HG03442 (cell line): ENCODE results near the gene RALY.
"Not testable (repeated sequence)": the region's sequence is repeated elsewhere in the genome, so short reads cannot be mapped to it uniquely, and the experiment has no call there.

Source experiments
- ATAC-seq: cut with Tn5 transposase; IDR thresholded peaks from one replicate; pipeline ENCODE4 v1.9.1; 2021; ENCODE audit warnings: mild to moderate bottlenecking, moderate library complexity; ENCODE audit not compliant: unreplicated experiment

RALY gene

DNA sequence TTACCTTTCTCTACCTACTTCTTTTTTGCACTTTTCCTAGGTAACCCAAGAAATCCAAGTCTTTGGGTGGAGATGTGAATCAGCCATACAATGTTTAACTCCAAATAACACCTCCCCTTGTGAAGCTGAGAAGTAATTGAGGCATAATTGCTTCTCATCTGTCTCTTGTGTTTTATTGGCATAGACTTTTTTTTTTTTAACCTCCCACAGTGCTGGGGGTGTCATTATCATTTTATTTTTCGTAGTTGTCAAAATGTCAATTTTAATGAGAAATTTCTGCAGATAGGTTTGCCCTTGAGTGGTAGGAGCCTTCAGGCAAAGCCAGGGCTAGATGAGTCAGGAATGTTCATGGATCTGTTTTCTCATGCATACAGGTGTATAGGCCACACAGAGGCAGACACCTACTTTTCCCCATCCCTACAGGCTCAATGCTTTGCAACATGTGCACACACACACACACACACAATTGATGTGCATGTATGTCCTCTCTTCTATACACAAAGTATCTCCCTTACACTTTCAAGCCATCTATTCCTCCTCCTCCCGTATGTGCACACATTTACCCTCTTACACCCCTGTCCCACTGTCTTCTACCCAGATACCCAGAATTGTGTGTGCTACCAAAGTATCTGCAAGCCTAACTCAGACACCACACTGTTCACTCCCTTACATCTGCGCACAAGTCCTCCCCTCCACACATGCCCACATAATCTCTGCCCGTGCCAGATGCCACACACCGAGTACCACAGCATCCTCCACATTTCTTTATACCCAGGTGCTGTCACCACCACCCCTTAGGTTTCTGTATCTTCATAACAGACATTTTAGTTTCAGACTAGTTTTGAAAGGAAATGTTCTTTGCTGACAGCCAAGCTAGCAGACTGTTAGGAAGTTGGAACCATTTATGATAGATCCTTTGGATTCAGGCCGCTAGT is 22.0 kb downstream of the RALY start:
- ATAC-seq = no peak

DNA sequence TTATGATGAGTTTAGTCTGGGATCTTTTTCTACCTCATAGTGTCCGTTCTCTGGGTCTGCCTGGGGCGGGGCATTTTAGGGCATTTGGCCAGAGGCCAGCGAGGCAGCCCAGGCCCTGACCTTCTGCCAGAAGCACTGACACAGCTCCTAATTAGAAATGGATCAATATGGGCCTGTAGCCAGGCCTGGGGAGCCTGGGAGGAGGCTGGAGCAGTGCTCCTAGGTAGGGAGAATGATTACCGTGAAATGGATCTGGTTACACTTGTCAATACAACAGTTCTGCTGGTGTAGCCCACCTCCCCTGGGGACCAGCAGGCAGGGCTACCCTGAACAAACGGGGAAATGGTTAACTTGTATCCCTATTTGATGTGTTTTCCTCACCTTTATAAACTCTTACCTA is 23.0 kb downstream of the RALY start:
- ATAC-seq = no peak

DNA sequence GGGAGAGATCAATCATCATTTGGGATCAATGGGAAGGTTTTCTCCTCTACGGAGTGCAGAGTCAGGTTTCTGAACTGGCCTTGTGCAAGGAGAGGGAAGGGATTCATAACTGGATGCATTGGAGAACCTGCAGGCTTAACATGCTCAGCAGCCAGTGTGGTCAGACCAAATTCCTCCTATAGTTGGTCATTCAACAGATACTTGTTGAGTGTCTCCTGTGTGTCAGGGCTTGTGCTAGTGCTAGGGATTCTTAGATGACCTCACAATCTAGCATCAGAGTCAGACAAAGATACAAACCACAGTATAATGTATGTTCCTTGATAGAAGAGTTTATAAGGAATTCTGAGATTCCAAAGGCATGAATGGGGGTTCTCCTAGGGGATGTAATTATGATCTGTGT is 23.9 kb downstream of the RALY start:
- ATAC-seq = no peak

DNA sequence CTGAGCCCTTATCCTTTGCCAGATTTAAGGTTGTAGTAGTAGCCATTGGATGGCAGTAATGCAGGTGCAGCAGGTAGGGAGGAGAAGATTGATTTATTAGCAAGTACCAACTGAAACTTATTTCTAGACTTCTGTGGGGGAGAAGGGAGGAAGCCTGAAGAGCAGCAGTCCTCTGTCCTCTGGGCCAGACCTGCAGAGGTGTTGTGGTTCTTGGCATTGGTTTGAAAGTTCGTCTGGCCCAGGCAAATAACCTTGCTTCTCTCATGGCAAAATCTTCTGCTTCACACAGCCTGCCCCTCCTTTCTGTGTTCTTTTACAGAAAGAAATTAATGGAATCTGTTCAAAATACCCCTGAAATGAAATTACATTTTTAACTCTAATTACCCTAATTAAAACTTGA is 24.5 kb downstream of the RALY start:
- ATAC-seq = no peak

DNA sequence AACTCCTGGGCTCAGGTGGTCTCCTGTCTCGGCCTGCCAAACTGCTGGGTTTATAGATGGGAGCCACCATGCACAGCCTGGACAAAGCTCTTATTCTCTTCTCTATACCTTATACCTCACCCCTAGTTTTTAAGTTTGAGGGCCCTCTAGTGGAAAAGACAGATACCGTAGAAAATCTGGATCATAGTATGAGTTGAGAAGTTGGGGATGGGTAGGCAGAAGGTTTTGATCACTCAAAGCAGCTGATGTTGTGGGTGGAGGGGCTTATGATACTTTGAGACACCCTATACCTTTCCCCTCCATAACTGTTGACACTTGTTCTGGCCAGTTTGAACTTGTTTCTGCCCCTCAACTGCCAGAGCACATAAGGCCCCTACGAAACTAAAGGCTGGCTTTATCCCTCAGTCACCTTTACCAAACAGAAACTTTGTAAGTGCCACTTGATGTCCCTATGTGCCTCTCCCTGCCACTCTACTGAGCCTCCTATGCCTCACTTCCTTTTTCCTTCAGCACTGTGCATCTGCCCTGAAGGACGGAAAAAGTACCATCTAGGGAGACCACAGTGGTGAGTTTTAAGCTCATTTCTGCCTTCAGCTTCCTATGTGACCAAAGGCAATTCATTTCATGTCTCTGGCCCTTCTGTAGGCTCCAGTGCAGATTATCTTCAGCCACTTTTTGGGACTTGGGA is 28.6 kb downstream of the RALY start:
- peak; percentile 49 for ATAC-seq

DNA sequence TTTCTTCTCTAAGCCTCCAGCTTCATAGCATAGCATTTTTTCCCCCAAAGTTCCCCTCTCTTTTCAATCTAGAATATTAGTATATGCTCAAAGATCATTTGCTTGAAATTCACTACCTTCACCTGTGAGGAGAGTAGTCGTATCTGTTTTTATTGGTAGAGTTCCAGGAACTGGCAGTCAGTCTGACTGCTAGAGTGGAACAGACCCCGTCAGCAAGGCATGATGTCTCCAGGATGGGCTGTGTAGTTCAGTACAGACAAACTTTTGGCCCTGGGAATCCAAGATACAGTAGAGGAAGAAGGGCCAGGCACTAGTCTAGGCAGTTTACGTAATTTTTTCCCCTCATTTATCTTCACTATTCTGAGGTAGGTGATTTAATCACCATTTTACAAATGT is 29.1 kb downstream of the RALY start:
- ATAC-seq = no peak

DNA sequence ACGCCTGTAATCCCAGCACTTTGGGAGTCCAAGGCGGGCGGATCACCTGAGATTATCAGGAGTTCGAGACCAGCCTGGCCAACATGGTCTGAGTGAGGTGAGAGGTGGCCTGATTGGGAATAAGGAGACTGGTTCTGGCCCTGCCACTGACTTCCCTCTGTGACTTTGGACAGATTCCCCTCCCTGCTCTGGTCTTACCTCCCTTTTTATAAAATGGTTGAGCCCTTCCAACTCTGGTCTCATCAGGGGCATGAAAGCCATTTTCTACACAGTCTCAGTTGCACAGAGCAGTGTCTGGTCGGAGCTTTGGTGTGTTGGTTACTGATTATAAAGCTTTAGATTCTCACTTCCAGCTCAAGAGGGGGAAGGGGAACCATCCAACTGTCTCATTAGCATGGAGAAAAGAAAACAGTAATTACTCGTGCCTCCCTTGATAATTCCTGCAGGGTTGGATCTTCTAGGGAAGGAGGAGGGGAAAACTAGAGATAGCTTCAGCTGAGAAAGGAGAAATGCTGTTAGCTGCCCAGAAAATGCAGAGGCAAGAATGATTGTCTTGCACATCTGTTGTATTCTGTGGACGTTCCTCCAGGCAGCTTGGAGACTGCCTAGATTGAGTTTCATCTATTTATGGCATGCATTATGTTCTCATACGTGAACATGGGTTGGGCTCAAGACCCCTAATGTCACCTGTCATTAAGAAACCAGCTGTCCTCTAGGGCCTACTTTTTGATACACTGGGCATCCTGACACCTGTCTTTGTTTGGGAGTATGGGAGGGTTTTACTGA is 30.4 kb downstream of the RALY start:
- ATAC-seq = no peak

DNA sequence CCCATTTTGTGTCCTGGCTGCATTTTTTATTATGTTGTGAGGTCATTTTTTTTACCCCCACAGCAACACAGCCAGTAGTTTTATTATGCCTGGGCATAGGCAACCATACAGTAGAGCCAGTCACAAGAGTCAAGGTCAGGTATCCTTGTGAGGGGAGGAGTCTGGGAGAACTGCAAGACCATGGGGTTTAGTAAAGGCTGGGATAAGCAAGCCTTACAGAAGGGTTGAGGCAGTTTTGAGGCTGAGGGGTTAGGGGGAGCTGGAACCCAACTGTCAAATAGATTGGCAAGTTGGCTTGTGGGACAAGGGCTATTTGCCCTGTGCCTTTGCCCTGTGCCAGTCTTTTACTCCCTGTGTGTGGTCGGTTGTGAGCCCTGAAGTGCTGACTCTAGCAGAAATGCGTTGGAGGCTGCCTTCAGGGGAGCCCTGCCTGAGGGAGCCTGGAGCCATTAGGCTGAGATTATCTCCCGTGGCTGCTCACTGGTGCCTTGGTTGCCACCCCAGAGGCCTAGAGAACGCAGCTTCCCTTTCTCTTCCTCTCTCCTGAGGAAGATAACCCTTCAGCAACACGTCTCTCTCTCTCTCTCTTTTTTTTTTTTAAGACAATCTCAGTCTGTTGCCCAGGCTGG is 31.1 kb downstream of the RALY start:
- no peak for ATAC-seq

DNA sequence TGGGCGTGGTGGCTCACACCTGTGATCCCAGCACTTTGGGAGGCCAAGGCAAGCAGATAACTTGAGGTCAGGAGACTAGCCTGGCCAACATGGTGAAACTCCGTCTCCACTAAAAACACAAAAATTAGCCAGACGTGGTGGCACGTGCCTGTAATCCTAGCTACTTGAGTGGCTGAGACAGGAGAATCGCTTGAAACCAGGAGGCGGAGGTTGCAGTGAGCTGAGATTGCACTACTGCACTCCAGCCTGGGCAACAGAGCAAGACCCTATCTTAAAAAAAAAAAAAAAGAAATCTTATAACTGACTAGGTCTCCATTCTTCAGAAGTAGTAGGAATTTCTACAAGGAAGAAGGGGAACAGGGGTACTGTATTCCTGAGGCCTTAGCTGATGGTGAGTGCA is 34.3 kb downstream of the RALY start:
- not testable (repeated sequence) for ATAC-seq

DNA sequence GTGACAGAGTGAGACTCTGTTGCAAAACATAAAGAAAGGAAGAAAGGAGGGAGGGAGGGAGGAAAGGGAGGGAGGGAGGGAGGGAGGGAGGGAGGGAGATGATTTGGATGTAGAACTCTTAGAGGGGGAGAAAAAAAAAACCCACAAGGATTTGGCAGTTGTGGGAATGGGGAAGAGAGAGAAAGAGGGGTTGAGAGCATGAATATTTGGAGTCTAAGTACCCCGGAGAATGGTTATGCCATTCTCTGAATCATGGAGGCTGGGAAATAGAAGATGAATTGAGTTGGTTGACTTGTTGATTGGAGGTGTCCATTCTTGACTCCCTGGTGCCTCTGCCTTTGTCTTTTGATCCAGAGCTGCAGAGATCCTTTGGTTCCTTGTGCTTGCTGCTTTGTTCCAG is 35.7 kb downstream of the RALY start:
- no peak for ATAC-seq

DNA sequence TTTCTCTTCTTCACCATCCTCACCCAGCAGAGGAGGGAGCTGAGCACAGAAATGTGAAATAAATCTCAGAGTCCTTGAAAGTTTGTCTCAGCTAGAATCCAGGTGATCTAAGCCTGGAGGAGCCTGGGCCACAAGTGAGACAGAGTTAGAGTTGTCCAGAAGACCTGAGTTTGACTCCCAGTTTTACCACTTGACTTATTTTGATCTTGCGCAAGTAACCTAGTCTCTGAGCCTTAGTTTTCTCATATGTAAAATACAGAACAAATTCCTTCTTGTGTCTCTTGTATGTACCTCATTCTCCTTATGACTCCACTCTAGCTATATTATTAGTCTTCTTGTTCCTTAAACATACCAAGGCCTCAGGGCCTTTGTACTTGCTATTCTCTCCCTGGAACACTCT is 36.7 kb downstream of the RALY start:
- ATAC-seq = no peak

DNA sequence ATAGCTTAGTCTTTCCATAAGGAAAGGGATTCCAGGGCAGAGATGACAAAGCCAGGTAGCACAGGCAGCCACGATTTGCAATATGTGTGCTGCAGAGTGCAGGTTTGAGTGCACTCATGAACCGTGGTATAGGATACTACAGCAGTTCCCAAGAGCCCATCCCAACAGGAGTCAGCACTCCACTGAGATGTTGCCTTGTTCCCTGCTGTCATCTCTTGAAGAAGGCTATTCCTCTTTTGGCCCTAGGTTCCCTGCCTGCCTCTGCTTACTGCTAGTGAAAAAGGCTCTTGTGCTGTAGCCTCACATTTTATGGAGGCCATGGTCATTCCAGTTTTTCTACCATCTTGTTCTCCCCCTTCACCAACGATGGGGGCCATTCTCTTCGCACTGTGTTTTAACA is 40.2 kb downstream of the RALY start:
- ATAC-seq = no peak

DNA sequence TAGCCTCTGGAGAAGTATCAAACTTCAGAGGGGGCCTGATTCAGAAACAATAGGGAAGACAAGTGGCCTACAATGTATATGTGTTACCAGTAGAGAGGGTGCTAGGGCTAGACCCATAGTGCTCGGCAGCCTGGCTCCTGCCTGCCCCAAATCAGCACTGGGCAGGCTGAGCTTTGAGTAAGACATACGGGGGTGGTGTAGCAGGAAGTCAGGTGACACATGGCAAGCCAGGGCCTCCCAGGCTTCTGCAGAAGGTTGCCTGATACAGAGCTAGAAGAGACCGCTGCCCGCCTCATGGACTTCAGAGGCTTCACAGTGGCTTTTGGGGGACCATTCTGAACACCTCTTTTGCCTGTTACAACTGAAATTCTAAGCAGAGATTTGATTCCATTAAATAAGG is 43.4 kb downstream of the RALY start:
- no peak for ATAC-seq

DNA sequence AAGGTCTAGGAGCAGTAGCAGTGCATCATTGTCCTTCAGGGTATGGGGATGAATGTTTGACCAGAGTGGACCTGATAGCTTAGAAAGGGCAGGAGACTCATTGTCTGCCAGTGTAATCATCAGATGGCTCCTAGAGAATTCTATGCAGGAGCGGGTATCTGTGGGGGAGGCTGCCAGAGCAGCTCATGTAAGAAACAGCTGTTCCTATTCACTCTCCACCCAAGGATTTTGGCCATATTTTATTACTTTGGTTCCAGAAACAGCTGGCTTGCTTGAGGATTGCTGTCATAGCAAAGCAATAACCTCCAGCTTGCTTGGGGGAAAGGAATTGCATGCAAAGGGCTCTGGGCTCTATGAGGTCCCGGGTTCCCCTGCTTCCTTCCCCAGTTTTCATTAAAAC is 44.1 kb downstream of the RALY start:
- ATAC-seq = no peak

DNA sequence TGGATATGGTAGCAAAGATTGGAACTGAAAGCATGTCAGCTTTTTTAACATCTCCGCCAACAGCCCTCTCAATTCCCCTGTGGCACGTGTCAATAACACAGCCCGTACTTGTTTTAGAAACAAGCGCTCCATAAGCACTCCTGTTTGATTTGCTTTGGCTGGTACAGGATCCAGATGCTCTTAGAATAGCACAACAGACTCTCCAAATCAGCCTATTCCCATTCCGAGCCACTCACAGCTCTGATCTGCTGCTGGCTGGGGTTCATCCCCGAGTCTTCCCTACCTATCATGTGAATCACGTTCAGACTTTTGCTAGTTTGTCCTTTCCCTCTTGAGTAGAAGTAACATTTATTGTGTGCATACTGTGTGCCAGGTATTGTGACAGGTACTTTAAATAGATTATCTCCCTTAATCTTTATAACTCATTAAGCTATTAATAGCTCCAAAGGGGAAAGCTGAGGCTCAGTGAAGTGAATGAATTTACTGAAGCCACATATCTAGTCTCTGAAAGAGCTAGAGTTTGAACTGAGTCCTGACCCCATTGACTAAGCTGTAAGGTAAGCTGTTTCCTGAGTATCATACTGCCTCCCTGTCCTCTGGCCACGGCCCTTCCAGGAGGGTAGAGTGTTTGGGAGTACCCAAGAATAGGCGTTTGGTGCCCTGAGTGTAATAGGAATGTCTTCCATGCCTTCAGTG is 46.7 kb downstream of the RALY start:
- ATAC-seq = no peak

DNA sequence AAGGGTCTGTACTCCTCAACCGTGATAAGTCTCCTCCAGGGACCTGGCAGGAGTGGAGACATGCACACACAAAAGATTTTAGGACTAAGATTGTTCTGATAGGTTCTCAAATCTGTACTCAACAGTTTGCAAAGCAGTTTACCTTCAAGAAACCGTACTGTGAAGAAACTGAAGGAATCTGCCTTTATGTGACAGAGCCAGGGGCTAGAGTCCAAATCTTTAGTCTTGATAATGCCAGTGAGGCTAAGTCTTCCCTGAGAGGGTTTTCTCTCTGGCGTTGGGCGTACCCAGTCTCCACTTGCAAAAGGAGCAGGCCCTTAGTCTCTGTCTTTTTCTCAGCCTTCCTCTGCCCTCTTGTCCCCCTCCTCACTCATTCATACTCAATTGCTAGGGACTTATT is 47.5 kb downstream of the RALY start:
- no peak for ATAC-seq

DNA sequence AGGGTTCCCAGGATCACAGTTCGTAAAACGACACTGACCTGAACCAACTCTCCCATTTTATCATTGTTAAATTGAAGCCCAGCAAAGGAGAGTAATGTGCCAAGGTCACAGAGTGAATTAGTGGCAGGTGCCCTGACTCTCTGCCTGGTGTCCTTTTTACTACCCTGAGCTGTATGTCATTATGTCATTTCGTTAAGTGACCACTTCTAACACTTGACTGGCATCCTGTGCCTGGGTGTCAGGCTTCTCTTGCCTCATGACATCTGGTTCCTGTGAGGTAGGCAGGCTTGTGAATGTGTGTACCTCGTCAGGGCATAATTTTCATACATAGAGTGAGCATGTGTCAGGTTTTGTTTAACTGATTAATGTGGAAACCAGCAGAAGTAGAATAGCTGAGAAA is 48.6 kb downstream of the RALY start:
- no peak for ATAC-seq

DNA sequence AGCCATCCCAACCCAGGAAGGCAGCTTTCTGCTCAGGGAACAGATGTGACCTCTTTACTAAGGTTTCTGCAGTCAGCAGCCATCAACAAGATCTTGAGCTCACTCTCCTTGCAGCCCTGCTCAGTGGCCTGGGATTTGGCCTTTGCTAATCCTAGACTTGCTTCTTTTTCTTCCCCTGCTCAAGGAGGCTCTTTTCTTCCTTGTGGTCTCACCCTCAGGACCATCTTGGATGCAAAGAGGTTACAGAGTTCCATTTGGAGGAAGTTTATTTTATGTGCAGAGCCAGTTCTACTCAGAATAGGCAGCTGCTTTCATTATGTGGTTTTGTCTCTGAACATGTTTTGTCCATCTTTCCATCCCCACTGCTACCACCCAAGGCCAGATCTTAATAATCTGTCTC is 49.3 kb downstream of the RALY start:
- ATAC-seq = no peak

DNA sequence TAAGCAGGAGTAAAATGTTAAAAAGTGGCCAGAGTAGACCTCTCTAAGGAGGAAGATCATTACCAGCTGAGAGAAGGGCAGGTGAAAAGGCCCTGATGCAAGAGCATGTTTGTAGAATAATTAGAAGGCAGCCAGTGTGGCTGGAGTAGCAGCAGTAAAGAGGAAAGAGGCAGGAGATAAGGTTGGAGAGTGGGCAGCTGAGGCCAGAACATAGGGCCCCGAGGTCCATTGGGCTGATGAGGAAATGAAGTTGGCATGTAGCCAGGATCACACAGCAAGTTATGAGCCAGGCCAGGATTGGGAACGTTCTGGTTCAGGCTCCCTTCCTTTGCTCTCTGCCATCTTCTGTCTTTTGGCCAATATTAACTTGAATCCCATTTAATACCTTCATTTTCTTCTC is 51.6 kb downstream of the RALY start:
- no peak for ATAC-seq

DNA sequence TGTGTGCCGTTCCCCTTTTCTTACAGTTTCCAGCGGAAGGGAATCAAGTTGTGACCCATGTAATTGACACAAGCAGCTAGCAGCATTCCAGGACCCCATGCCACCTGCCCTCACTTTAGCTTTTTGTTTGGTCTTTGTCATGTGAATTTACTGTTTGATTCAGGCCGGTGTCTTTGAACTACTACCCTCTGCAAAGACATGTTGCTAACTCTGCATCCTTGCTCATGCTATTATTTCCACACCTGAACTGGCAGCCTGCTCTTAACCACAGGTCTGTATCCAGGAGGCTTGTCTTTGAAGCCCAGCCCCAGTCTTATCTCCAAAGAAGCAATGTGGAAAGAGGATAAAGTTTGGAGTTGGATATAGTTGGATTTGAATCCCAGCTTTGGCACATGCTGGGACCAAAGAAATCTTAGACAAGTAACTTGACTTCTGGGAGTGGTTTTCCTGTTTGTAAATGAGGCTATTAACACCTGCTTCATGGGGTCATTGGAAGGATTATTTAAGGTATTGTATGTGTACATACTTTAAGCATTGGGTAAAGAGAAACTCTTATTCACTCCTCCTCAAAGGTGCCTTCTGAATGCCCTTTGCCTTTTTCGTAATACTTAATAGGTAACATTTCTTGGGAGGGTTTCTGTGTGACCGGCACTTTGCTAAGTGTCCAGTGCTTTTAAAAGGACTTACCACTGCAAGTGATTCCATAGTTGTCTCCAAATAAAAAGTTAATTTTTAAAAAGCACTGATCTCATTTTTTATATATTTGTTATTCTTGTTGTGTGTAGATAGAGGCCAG is 52.4 kb downstream of the RALY start:
- no peak for ATAC-seq
